Pulmonary artery endothelial cell (primary cell): Measurements from ENCODE around the gene TMEM131. TPM values are rescaled to one million over a fixed set of nuclear protein-coding genes. Genes with fewer than 3 reads are reported as not detected.

Source experiments
- DNase-seq: peaks from one replicate; pipeline ENCODE4 v3.0.0-alpha.2; 2011; ENCODE audit warnings: low read depth, low spot score
- total RNA-seq: library from RNA; depleted of rRNA; stranded (reverse); fragments of >200 nt; gene quantifications from 2 replicates; pipeline ENCODE4 v1.2.3, GENCODE V29; 2014

The TMEM131 gene
- total RNA-seq, 1 donor from 2014 or later: 9.9 TPM

- no peak for DNase-seq
These were observed 2.6 kb downstream of the TMEM131 start for GRCh38 chr2:97992836-97993825.

- DNase-seq: no peak
These were observed 4.5 kb downstream of the TMEM131 start for GRCh38 chr2:97991081-97991856.

DNA sequence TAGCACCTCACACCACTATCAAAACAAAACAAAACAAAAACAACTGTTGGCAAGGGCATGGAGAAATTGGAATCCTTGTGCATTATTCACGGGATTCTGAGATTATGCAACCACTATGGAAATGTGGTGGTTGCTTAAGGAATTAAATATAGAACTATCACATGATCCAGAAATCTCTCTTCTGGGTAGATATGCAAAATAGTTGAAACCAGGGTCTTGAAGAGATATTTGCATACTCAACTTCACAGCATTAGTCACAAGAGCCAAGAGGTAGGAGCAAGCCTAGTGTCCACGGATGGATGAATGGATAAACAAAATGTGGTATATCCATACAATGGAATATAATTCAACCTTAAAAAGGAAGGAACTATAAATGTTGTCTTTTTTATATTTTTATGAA lies 7.0 kb downstream of the TMEM131 start:
- DNase-seq: no peak

DNA sequence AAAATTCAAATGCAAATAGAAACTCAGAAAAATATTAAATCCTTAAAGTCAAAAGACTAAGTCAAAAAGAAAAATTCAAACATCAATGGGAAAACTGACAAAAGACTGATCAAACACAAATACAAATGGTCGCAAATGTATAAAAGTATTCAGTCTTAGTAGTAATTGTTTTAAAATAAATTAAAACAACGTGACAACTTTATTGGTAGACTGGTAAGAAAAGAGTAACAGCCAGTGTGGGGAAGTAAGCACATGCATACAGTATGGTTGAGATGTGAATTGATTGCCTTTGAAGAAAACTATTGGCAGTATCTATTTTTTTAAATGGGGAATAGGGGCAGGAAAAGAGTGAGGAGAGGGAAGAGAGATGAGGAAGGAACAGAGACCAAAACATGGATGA lies 9.8 kb downstream of the TMEM131 start:
- DNase-seq: no peak

DNA sequence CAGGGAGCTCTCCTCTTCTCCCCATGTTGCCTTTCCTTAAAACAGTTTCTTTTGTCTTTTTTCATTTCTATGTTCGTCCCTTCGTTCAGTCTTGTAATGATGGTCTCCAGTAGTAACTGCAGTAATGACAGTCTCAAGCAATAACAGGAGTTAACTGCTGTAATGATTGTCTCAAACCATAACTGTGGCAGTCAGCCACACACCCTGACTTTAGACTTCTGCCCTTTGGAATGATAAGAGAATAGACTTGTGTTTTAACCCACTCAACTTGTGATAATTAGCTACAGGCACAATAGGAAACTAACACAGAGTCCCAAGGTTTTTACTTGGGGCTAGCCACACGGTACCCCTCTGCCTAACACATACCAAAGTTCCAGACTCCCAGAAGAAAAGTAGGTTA lies 12.1 kb downstream of the TMEM131 start:
- DNase-seq: no peak

- no peak for DNase-seq
These were observed 12.6 kb downstream of the TMEM131 start for GRCh38 chr2:97983134-97983533.

GRCh38 chr2:97982621-97983020 lies 13.1 kb downstream of the TMEM131 start:
- DNase-seq: no peak

- no peak for DNase-seq
These were observed 13.8 kb downstream of the TMEM131 start for GRCh38 chr2:97981961-97982360.

- DNase-seq: no peak
These were observed 15.8 kb downstream of the TMEM131 start for GRCh38 chr2:97979904-97980303.

GRCh38 chr2:97974471-97974870 lies 21.3 kb downstream of the TMEM131 start:
- no peak for DNase-seq

- DNase-seq: no peak
These were observed 25.3 kb downstream of the TMEM131 start for GRCh38 chr2:97970293-97971060.

- DNase-seq: no peak
These were observed 26.4 kb downstream of the TMEM131 start for GRCh38 chr2:97969081-97970067.

DNA sequence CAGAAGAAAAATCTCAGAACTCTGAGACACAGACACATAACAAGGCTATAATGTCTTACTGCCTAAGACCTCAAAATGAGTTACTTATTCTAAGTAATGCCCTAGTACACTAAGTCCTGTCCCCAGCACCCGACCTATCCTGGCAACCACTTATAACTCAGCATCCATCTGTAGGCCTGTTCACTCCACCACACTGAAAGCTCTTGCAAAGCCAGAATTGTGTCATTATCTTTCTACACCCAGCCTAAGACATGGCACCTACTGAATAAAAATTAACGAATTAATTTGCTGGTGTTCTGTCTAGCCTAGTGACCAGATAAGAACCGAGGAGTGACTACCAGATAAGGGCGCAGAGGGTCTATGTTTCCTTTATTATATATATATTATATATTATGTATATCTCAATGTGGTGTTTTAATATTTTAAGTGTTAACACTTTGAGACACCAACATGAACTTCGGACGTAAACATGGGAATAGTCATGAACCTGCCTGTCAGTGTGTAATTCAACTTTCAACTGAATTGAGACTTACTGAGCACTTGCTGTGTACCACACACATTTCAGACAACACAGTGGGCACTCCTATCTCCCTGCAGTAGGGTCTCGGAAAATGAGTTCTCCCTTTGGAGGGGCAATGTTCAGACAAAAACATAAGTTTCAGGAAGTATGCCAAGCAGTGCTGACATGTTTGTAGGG lies 27.7 kb downstream of the TMEM131 start:
- DNase-seq: no peak

DNA sequence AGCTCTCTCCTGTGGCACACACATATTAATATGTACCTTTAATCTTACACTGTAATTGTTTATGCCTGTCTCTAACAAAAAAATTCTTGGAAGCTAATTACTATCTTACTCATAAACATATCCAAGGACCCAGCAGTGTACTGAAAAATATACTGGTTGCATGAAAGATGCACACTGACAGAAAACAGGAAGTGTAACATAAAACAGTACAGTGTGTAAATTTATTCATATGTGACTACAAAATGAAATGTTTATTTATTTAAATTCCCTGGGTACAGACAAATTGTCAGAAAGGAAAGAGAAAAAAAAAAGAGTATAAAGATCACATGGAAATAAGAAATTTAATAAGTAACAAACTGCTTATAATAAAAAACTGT lies 28.5 kb downstream of the TMEM131 start:
- no peak for DNase-seq

GRCh38 chr2:97966545-97967215 lies 29.1 kb downstream of the TMEM131 start:
- no peak for DNase-seq

DNA sequence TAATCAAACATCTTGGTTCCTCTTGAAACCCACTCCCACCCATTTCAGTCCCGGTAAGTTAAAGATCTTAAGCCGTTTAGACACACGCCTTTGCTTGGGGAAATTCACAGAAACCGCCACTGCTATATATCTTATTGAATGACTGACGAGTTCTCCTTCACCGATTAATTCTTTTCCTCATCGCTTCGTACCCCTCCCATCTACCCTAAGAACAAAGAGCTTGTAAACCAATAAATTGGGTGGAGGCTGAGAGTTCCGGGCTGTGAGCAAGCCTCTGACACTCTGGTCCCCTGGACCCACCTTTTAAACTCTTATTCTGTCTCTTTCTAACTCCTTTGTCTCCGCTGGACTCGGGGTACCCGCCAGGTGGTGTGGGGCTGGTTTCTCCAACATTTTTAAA lies 30.6 kb downstream of the TMEM131 start:
- DNase-seq: no peak

- no peak for DNase-seq
These were observed 31.9 kb downstream of the TMEM131 start for GRCh38 chr2:97963880-97964279.

- no peak for DNase-seq
These were observed 32.7 kb downstream of the TMEM131 start for GRCh38 chr2:97963079-97963406.

GRCh38 chr2:97961534-97961933 lies 34.2 kb downstream of the TMEM131 start:
- no peak for DNase-seq
